SK-N-SH (cell line): ENCODE measurements around the gene PRKN.

Experiments used
- CTCF ChIP-seq: fragments of 200-600 bp; sonication (generic); IDR thresholded peaks from 2 replicates; pipeline ENCODE4 v1.6.1; 2017; ENCODE audit warnings: antibody characterized with exemption, mild to moderate bottlenecking, moderate library complexity
- EP300 ChIP-seq, 2 experiments: IDR thresholded peaks; 2 replicates each; pipeline versions ENCODE4 v1.4.0 to v1.6.1; 2012; ENCODE audit warnings: borderline replicate concordance in 1 of 2, low read depth in 1 of 2, low read length in 1 of 2
- EZH2phosphoT487 ChIP-seq: fragments of 200-600 bp; sonication (generic); IDR thresholded peaks from 2 replicates; pipeline ENCODE4 v1.6.1; 2017; ENCODE audit warnings: low read depth, mixed run types, mild to moderate bottlenecking, antibody characterized with exemption, moderate library complexity, borderline replicate concordance
- NFIC ChIP-seq: IDR thresholded peaks from 2 replicates; pipeline ENCODE4 v1.4.0; 2012; ENCODE audit warnings: borderline replicate concordance
- SIN3A ChIP-seq: IDR thresholded peaks from 2 replicates; pipeline ENCODE4 v1.6.1; 2012; ENCODE audit warnings: low read depth, mild to moderate bottlenecking, low read length, moderate library complexity, borderline replicate concordance
- YY1 ChIP-seq: IDR thresholded peaks from 2 replicates; pipeline ENCODE4 v1.4.0; 2012; ENCODE audit warnings: low read depth, mild to moderate bottlenecking
- TF ChIP-seq, protein P1 (sequence below): fragments of 150-350 bp; IDR thresholded peaks from 2 replicates; pipeline ENCODE4 v1.6.1; 2016; ENCODE audit warnings: mild to moderate bottlenecking, low read depth, low read length
- TF ChIP-seq, protein P2 (sequence below): IDR thresholded peaks from 2 replicates; pipeline ENCODE4 v1.4.0; 2012; ENCODE audit warnings: low read depth, borderline replicate concordance

DNA sequence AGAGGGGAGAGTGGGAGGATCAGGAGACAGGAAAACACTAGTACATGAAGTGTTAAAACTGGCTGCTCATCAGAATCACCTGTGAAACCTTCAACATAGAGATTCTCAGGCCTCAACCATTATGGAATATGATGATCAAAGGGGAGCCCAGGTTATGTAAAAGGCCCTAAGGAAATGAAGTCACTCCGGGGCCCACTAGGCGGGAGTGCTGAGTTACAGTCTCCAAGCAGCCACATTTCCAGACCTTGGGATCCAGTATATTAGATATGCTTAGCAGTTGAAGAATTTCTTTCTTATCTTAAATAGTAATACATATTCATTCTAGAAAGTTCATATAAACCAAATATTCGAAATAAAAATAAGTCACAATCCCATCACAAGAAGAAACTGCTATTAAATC lies 476.3 kb downstream of the PRKN start:
- TF ChIP-seq YY1 (no peak), EP300 (IDR thresholded peaks at IDR 0.05; ENCODE audit: borderline replicate concordance in 1 of 2, low read depth in 1 of 2, low read length in 1 of 2) (no peak), CTCF (no peak), EZH2phosphoT487 (no peak), SIN3A (no peak), NFIC (no peak)
- TF ChIP-seq, protein P1, sequence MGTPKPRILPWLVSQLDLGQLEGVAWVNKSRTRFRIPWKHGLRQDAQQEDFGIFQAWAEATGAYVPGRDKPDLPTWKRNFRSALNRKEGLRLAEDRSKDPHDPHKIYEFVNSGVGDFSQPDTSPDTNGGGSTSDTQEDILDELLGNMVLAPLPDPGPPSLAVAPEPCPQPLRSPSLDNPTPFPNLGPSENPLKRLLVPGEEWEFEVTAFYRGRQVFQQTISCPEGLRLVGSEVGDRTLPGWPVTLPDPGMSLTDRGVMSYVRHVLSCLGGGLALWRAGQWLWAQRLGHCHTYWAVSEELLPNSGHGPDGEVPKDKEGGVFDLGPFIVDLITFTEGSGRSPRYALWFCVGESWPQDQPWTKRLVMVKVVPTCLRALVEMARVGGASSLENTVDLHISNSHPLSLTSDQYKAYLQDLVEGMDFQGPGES = no peak
- TF ChIP-seq, protein P2, sequence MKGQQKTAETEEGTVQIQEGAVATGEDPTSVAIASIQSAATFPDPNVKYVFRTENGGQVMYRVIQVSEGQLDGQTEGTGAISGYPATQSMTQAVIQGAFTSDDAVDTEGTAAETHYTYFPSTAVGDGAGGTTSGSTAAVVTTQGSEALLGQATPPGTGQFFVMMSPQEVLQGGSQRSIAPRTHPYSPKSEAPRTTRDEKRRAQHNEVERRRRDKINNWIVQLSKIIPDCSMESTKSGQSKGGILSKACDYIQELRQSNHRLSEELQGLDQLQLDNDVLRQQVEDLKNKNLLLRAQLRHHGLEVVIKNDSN = no peak
